Activated CD4-positive, CD25-positive, alpha-beta regulatory T cell treated with anti-CD3 and anti-CD28 coated beads, Interleukin-2, amount 50 U/mL, for 16 hours (primary cell): ENCODE data around the gene LINGO3.

ENCODE experiments used
- DNase-seq: peaks from one replicate; pipeline ENCODE4 v3.0.0-alpha.2; 2020; ENCODE audit warnings: low read depth, low spot score

Gene LINGO3

GRCh38 chr19:2306281-2306806, 1.6 kb downstream of the LINGO3 start:
- DNase-seq = no peak

GRCh38 chr19:2305452-2306280, 2.3 kb downstream of the LINGO3 start:
- DNase-seq = no peak

GRCh38 chr19:2303211-2303798, 4.6 kb downstream of the LINGO3 start:
- no peak for DNase-seq

- no peak for DNase-seq
Observed at GRCh38 chr19:2302319-2303210, 5.4 kb downstream of the LINGO3 start.

GRCh38 chr19:2300533-2300932, 7.4 kb downstream of the LINGO3 start:
- DNase-seq = no peak

GRCh38 chr19:2296141-2296540, 11.8 kb downstream of the LINGO3 start:
- DNase-seq = no peak

GRCh38 chr19:2294687-2295335, 13.1 kb downstream of the LINGO3 start:
- DNase-seq = no peak

GRCh38 chr19:2291185-2291751, 16.7 kb downstream of the LINGO3 start:
- DNase-seq = no peak

GRCh38 chr19:2290441-2291184, 17.3 kb downstream of the LINGO3 start:
- no peak for DNase-seq

GRCh38 chr19:2289714-2290435, 18.1 kb downstream of the LINGO3 start:
- DNase-seq = no peak

GRCh38 chr19:2288818-2289713, 18.9 kb downstream of the LINGO3 start:
- DNase-seq = no peak

GRCh38 chr19:2288338-2288817, 19.6 kb downstream of the LINGO3 start:
- no peak for DNase-seq

- DNase-seq = no peak
Observed at GRCh38 chr19:2287585-2288337, 20.2 kb downstream of the LINGO3 start.

GRCh38 chr19:2286402-2287140, 21.4 kb downstream of the LINGO3 start:
- DNase-seq = no peak

- no peak for DNase-seq
Observed at GRCh38 chr19:2283835-2284507, 24.0 kb downstream of the LINGO3 start.

- no peak for DNase-seq
Observed at GRCh38 chr19:2282862-2283237, 25.1 kb downstream of the LINGO3 start.
